IPS DF 4.7 (cell line): ENCODE results near the gene KIAA1755.
A peak's percentile ranks its signal among the peaks of the same experiment; 100 is the strongest.

Source experiments
- DNase-seq: peaks from one replicate; pipeline ENCODE4 v3.0.0-alpha.2; 2013; ENCODE audit warnings: low spot score; ENCODE audit errors: extremely low read depth

KIAA1755 gene

GRCh38 chr20:38242848-38243708 lies 17.5 kb downstream of the KIAA1755 start:
- no peak for DNase-seq

- DNase-seq: no peak
These were observed 19.3 kb downstream of the KIAA1755 start for GRCh38 chr20:38241201-38241600.

GRCh38 chr20:38239441-38239840 lies 21.1 kb downstream of the KIAA1755 start:
- DNase-seq: no peak

- DNase-seq: no peak
These were observed 21.7 kb downstream of the KIAA1755 start for GRCh38 chr20:38238829-38239228.

- no peak for DNase-seq
These were observed 23.2 kb downstream of the KIAA1755 start for GRCh38 chr20:38237381-38237780.

- DNase-seq: no peak
These were observed 28.9 kb downstream of the KIAA1755 start for GRCh38 chr20:38231531-38232121.

GRCh38 chr20:38230957-38231526 lies 29.5 kb downstream of the KIAA1755 start:
- no peak for DNase-seq

GRCh38 chr20:38230253-38230551 lies 30.3 kb downstream of the KIAA1755 start:
- DNase-seq: no peak

GRCh38 chr20:38229376-38230252 lies 30.9 kb downstream of the KIAA1755 start:
- no peak for DNase-seq

GRCh38 chr20:38228436-38228835 lies 32.1 kb downstream of the KIAA1755 start:
- DNase-seq: no peak

- no peak for DNase-seq
These were observed 32.8 kb downstream of the KIAA1755 start for GRCh38 chr20:38227420-38228360.

GRCh38 chr20:38226553-38226952 lies 34.0 kb downstream of the KIAA1755 start:
- no peak for DNase-seq

- DNase-seq: no peak
These were observed 34.7 kb downstream of the KIAA1755 start for GRCh38 chr20:38225900-38226263.

- DNase-seq: no peak
These were observed 35.2 kb downstream of the KIAA1755 start for GRCh38 chr20:38225240-38225899.

GRCh38 chr20:38224531-38224930 lies 36.0 kb downstream of the KIAA1755 start:
- no peak for DNase-seq

- no peak for DNase-seq
These were observed 36.8 kb downstream of the KIAA1755 start for GRCh38 chr20:38223743-38224100.

- DNase-seq: no peak
These were observed 37.4 kb downstream of the KIAA1755 start for GRCh38 chr20:38222923-38223742.

- no peak for DNase-seq
These were observed 38.2 kb downstream of the KIAA1755 start for GRCh38 chr20:38222231-38222922.

- peak; percentile 30 for DNase-seq
These were observed 39.4 kb downstream of the KIAA1755 start for GRCh38 chr20:38221119-38221589.
